Measurements from ENCODE around the gene SUMO3.

SUMO3 gene

DNA sequence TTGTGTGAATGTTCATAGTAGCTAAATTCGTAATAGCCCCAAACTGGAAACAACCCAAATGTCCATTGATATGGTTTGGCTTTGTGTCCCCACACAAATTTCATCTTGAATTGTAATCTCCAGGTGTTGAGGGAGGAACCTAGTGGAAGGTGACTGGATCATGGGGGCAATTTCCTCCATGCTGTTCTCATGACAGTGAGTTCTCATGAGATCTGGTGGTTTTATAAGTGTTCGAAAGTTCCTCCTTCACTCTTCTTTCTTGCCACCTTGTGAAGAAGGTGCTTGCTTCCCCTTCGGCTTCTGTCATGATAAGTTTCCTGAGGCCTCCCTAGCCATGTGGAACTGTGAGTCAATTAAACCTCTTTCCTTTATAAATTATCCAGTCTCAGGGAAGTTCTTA, 27.5 kb downstream of the SUMO3 start:
- Mint-ChIP-seq H3K27me3 (ENCODE audit: low read depth, poor library complexity) (no peaks in the 10 kb centered on the region), H3K4me3 (no peak overlapping the region)

DNA sequence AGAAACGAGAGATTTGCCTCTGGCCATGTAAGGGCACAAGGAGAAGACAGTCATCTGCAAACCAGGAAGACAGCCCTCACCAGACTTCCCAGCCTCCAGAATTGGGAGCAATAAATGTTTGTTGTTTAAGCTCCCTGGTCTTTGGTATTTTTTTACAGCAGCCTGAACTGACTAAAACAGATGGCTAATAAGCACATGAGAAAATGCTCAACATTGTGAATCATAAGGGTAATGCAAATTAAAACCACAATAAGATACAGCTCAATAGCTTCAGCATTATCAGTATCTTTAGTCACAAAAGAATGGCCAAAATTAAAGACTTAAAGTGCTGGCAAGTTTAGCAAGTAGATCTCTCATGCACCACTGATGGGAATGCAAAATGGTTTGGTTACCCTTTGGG, 28.0 kb downstream of the SUMO3 start:
- no peak for DNase-seq
- no peaks in the 10 kb centered on the region for H3K9me3 Mint-ChIP-seq
- H3K27me3 Mint-ChIP-seq (ENCODE audit: low read depth, poor library complexity) = no peaks in the 10 kb centered on the region
- H3K4me1 Mint-ChIP-seq = peaks cover 7% of the 10 kb centered on the region
- no peak overlapping the region for H3K4me3 Mint-ChIP-seq
- TF ChIP-seq, protein P1, sequence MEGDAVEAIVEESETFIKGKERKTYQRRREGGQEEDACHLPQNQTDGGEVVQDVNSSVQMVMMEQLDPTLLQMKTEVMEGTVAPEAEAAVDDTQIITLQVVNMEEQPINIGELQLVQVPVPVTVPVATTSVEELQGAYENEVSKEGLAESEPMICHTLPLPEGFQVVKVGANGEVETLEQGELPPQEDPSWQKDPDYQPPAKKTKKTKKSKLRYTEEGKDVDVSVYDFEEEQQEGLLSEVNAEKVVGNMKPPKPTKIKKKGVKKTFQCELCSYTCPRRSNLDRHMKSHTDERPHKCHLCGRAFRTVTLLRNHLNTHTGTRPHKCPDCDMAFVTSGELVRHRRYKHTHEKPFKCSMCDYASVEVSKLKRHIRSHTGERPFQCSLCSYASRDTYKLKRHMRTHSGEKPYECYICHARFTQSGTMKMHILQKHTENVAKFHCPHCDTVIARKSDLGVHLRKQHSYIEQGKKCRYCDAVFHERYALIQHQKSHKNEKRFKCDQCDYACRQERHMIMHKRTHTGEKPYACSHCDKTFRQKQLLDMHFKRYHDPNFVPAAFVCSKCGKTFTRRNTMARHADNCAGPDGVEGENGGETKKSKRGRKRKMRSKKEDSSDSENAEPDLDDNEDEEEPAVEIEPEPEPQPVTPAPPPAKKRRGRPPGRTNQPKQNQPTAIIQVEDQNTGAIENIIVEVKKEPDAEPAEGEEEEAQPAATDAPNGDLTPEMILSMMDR (IDR thresholded peaks at IDR 0.05) = no peak
- H3K36me3 Mint-ChIP-seq (ENCODE audit: low read depth) = peaks cover 65% of the 10 kb centered on the region
- no peak overlapping the region for H3K27ac Mint-ChIP-seq

More for the DNA sequence above, 27.5 kb downstream of the SUMO3 start:
- Mint-ChIP-seq H3K36me3 (ENCODE audit: low read depth) (peaks cover 62% of the 10 kb centered on the region), H3K9me3 (no peaks in the 10 kb centered on the region), H3K27ac (no peak overlapping the region), H3K4me1 (peaks cover 7% of the 10 kb centered on the region)
- DNase-seq = no peak
- TF ChIP-seq, protein P1 (IDR thresholded peaks at IDR 0.05) = no peak

DNA sequence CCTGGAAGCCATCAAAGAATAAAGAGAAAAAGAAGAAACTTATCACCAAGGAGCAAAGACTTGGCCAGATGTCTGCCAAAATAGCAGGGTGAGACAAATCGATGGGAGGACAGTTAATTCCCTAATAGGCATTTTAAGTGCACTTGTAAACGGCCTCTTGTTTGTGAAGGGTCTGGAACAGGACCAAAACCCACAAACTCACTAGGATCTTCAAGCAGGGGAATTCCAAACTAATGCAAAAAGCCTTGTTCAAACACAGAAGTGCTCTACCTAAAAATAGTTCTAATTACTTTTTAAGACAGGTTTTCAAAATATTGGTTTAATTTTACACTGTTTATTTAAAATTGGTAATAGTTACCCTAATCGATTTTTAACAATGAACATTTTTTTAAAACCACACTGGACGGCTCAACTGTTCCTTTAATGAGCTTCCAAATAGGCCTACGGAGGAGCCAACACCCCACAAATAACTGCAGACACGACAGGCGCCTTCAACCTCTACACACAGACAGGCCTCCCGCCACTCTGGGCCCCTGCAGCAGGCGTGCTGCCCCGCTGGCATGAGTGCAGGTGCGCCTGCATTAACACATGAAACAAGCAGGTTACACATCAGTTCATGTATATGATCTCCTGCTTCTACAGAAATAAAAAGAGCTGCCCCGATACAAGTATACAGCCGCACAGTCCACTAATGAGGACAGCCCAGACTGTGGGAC, 32.1 kb downstream of the SUMO3 start:
- H3K4me1 Mint-ChIP-seq = peaks cover 2% of the 10 kb centered on the region
- no peak overlapping the region for H3K27ac Mint-ChIP-seq
- DNase-seq = no peak
- peaks cover 72% of the 10 kb centered on the region for H3K36me3 Mint-ChIP-seq (ENCODE audit: low read depth)
- H3K4me3 Mint-ChIP-seq = no peak overlapping the region
- peaks cover 5% of the 10 kb centered on the region for H3K9me3 Mint-ChIP-seq
- TF ChIP-seq, protein P1 (IDR thresholded peaks at IDR 0.05) = no peak
- H3K27me3 Mint-ChIP-seq (ENCODE audit: low read depth, poor library complexity) = no peaks in the 10 kb centered on the region

DNA sequence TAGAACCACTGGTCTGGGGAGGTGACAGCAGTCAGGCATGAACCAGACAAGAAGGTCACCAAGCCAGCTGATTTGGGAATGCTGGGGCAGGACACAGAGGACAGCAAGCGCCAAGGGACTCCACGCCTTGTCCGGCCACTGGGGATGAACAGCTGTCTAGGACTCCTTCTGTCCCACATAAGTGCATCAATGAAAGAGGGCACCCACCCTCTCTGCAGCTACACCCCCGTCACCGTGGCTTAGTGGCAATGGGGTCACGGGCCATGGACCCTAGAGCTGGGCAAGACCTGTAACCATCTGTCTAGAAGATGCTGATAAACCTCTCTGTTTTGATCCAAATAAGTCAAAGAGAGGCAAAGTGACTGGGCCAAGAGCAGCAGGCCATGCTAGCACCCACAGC, 33.1 kb downstream of the SUMO3 start:
- DNase-seq = no peak
- Mint-ChIP-seq H3K36me3 (ENCODE audit: low read depth) (peaks cover 62% of the 10 kb centered on the region), H3K4me3 (no peak overlapping the region), H3K4me1 (peaks cover 11% of the 10 kb centered on the region), H3K27me3 (ENCODE audit: low read depth, poor library complexity) (no peaks in the 10 kb centered on the region), H3K9me3 (peaks cover 5% of the 10 kb centered on the region), H3K27ac (no peak overlapping the region)
- TF ChIP-seq, protein P1 (IDR thresholded peaks at IDR 0.05) = no peak

DNA sequence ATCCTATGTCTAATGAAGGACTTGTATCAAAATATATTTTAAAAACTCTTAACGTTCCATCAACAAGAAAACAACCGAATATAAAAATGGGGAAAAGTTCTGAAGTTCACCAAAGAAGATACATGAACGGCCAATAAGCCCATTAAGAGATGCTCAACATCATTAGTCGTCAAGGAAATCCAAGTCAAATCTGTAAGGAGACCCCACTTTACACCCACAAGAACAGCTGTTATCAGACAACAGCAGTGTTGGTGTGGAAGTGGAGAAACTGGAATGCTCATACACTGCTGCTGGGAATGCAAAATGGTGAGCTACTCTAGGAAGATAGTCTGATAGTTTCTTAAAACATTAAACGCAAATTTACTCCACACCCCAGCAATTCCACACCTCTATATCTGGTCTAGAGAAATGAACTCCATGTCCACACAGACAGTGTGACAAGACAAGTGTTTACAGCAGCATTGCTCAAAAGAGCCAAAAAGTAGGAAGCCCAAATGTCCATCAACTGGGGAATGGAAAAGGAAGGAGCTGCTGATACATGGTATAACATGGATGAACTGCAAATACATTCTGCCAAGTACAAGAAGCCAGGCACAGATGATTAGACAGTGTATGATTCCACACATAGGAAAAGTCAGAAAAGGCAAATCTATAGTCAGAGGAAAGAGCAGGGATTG, 34.7 kb downstream of the SUMO3 start:
- Mint-ChIP-seq H3K4me1 (peaks cover 25% of the 10 kb centered on the region), H3K27me3 (ENCODE audit: low read depth, poor library complexity) (no peaks in the 10 kb centered on the region), H3K4me3 (no peak overlapping the region), H3K36me3 (ENCODE audit: low read depth) (peaks cover 61% of the 10 kb centered on the region), H3K9me3 (peaks cover 5% of the 10 kb centered on the region), H3K27ac (no peak overlapping the region)
- TF ChIP-seq, protein P1 (IDR thresholded peaks at IDR 0.05) = no peak
- no peak for DNase-seq
